Omental fat pad (tissue), 4 donors: ENCODE measurements around the gene SPTBN1. TPM values are rescaled to one million over a fixed set of nuclear protein-coding genes. Genes with fewer than 3 reads are reported as not detected.

Experiments
- ATAC-seq: fragments of 150-250 bp; one replicate; pipeline ENCODE4 v1.9.1; 2016; ENCODE audit warnings: mild to moderate bottlenecking, moderate library complexity; ENCODE audit not compliant: low FRiP score
- DNase-seq: peaks from one replicate; pipeline ENCODE4 v3.0.0-alpha.2; 2019; ENCODE audit warnings: low spot score
- CTCF ChIP-seq, 3 donors: fragments of 450-650 bp; IDR thresholded peaks; one replicate each; pipeline ENCODE4 v1.5.1; 2016 to 2017; ENCODE audit warnings: antibody characterized with exemption in 3 of 3, mild to moderate bottlenecking in 3 of 3, moderate library complexity in 2 of 3
- total RNA-seq, 4 donors: library from RNA; depleted of rRNA; stranded (reverse); fragments of >200 nt; gene quantifications; one replicate each; pipeline ENCODE4 v1.1.0, GENCODE V29; 2016

SPTBN1 gene
- total RNA-seq, 4 donors from 2014 or later = 681 to 1,046 (median 964) TPM

DNA sequence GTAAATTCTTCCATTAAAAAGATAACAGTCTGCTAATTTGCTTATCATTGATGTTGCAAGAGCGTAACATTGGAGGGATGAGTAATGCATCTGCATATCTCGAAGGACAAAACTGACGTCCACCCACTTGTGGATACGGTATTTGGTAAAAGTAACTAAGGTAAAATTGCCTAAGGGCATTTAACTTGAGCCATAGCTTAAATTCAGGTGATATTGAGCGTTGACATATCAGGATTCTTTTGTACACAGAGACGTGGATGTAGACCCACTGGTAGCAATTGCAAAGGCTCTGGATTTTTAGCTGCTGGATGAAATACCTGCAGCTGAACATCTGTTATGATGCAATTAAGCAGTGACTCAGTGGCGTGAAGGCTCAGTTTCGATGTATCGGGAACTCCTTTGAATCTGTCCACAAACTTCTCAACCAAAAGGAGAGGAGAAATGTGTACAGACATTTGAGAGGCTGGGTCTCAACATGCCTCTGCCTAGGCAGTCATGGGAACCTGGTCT, 119.3 kb downstream of the SPTBN1 start:
- DNase-seq = no peak

GRCh38 chr2:54577035-54577434, 120.9 kb downstream of the SPTBN1 start:
- DNase-seq (no peak), ATAC-seq (no peak)
- TF ChIP-seq CTCF (IDR thresholded peaks at IDR 0.05) = no peak

More for the DNA sequence above, 119.3 kb downstream of the SPTBN1 start:
- ATAC-seq = peak; percentile 34
- no peak for TF ChIP-seq CTCF (IDR thresholded peaks at IDR 0.05)

DNA sequence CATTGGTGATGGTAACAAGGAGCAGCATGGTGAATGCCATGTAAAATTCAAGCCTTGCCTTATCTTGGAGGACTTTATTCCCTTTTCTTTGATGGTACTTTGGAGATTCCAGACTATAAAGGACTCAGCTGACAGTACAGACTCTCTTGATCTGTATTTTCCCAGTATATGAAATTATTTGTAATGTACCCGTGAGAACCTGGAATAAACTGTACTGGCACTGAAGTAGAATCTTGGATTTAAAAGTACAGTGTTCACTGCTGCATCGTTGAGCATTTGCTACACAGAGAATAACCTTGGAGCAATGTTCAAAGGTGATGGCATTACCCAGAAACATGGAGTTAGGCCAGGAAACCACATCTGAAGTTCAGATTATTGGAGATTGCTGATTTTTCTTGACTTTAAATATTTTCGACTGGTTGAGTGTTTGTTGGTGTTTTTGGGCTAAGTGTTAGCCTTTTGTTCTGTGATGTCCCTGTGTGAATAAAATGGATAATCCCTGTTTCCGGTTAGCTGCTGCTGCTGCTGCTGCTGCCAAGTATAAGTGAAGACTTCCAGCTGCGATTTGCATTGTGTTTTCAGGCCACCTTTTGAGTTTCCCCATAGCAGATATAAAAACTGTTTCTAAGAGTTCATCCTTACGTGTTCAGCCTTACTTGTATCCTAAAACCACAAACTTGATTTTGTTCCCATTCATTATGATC, 122.0 kb downstream of the SPTBN1 start:
- no peak for TF ChIP-seq CTCF (IDR thresholded peaks at IDR 0.05)
- no peak for ATAC-seq
- DNase-seq = no peak

DNA sequence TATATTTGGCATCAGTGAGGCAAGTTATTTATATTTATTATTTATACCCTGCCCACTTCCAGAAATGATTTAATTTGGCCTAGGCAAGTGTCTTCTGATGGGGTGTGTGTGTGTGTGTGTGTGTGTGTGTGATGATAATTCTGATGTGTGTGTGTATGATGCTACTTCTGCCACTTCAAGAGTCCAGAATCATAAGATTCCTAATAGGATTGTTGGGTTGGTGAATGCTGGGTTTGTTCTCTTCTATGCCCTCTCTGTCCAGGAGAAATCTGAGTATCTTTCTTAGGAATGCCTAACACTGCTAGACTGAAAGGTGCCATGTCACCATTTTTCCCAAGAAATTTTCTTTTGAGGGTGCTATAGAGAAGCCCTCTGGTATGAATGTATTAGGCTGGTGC, 122.5 kb downstream of the SPTBN1 start:
- ATAC-seq = no peak
- no peak for TF ChIP-seq CTCF (IDR thresholded peaks at IDR 0.05)
- DNase-seq = no peak

- ATAC-seq (peak; percentile 43), DNase-seq (no peak)
- TF ChIP-seq CTCF (IDR thresholded peaks at IDR 0.05) = no peak
Measured at GRCh38 chr2:54579061-54579681, 123.0 kb downstream of the SPTBN1 start.

DNA sequence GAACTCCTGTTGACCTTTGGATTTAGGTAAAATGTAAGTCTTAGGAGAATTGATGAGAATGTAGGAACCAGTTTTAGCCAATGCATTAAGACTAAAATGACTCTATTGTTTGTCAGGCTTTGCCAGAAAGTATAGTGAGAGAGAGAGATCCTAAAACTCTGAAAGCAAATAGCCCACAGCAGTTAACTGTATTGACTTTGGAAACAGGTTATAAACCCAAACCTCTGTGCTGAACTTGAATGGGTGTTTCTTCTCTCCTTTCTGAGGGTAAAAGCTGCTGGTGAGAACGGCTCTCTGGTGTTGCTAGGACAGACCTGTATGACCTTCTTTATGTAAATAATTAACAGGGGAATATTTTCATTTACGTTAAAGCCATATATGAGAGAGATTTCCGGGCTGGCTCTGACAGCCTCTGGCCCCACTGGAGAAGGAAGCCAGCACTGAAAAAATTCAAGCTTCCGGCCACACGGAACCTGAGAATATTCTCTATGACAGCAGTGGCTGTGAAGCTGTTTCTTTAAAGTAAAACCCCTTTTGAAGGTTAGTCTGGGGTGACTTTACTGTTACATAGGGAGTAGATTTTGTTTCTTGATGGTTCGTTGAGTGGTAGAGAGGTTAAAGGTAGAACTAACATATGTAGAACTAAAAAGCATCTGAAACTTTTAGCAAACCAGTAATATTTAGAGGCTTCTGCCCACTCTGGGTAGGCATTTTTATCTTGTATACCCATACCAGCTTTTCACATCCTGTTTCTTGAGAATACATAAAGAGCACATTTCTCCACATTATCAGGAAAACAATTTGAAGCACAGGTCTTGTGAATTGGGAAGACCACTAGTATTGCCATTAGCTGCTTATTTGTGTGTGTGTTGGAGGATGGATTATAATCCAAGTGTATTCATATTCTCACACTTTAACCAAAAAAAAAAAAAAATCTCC, 123.8 kb downstream of the SPTBN1 start:
- no peak for DNase-seq
- no peak for ATAC-seq
- no peak for TF ChIP-seq CTCF (IDR thresholded peaks at IDR 0.05)
